Peyer's patch (tissue), 4 donors: ENCODE measurements around the gene FGF12. TPM values are rescaled to one million over a fixed set of nuclear protein-coding genes. Genes with fewer than 3 reads are reported as not detected.

Experiments
- DNase-seq, 3 donors: peaks; one replicate each; pipeline ENCODE4 v3.0.0-alpha.2; 2017 to 2019
- H3K27ac ChIP-seq, 4 donors: fragments of 200-600 bp; sonication (generic); one replicate each; pipeline ENCODE4 v1.5.1; 2016 to 2019
- H3K27me3 ChIP-seq, 2 donors: fragments of 200-600 bp; sonication (generic); one replicate each; pipeline ENCODE4 v1.5.1; 2019
- H3K36me3 ChIP-seq, 3 donors: fragments of 200-600 bp; sonication (generic); one replicate each; pipeline ENCODE4 v1.5.1; 2016 to 2019
- H3K4me1 ChIP-seq, 4 donors: fragments of 200-600 bp; sonication (generic); one replicate each; pipeline ENCODE4 v1.5.1; 2016 to 2019
- H3K4me3 ChIP-seq, 4 donors: fragments of 200-600 bp; sonication (generic); 1 replicate in 3 of 4; 2 replicates in 1 of 4; pipeline ENCODE4 v1.5.1; 2016 to 2019; ENCODE audit warnings: mild to moderate bottlenecking in 1 of 4
- H3K9me3 ChIP-seq, 4 donors: fragments of 200-600 bp; sonication (generic); one replicate each; pipeline ENCODE4 v1.5.1; 2016 to 2019; ENCODE audit warnings: mild to moderate bottlenecking in 1 of 4
- CTCF ChIP-seq, 6 experiments: fragments of 450-650 bp in 4 of 6; fragments of 200-600 bp in 2 of 6; sonication (generic) in 1 of 6; IDR thresholded peaks; one replicate each; pipeline ENCODE4 v1.5.1; 2017 to 2019; ENCODE audit warnings: antibody characterized with exemption in 6 of 6, mild to moderate bottlenecking in 3 of 6, moderate library complexity in 1 of 6
- POLR2A ChIP-seq, 2 donors: fragments of 450-650 bp; IDR thresholded peaks; one replicate each; pipeline ENCODE4 v1.5.1; 2017; ENCODE audit warnings: antibody characterized with exemption in 2 of 2, mild to moderate bottlenecking in 2 of 2, moderate library complexity in 2 of 2
- total RNA-seq, 4 donors: library from RNA; depleted of rRNA; stranded (reverse); fragments of >200 nt; gene quantifications; one replicate each; pipeline ENCODE4 v1.1.0, GENCODE V29; 2016

Gene FGF12
- total RNA-seq, 4 donors from 2014 or later = 0.47 TPM; not detected in 3

GRCh38 chr3:192307631-192308030 is 419.7 kb downstream of the FGF12 start:
- no peak overlapping the region for H3K27ac ChIP-seq
- no peak for DNase-seq
- H3K9me3 ChIP-seq = no peaks in the 10 kb centered on the region
- no peaks in the 10 kb centered on the region for H3K36me3 ChIP-seq
- H3K4me1 ChIP-seq = no peaks in the 10 kb centered on the region
- TF ChIP-seq POLR2A (IDR thresholded peaks at IDR 0.05) (no peak), CTCF (IDR thresholded peaks at IDR 0.05) (no peak)
- no peaks in the 10 kb centered on the region for H3K27me3 ChIP-seq
- H3K4me3 ChIP-seq = no peak overlapping the region

- Histone ChIP-seq H3K27me3 (no peaks in the 10 kb centered on the region), H3K27ac (no peak overlapping the region), H3K9me3 (no peaks in the 10 kb centered on the region), H3K36me3 (no peaks in the 10 kb centered on the region), H3K4me3 (no peak overlapping the region), H3K4me1 (no peaks in the 10 kb centered on the region)
- TF ChIP-seq POLR2A (IDR thresholded peaks at IDR 0.05) (no peak), CTCF (IDR thresholded peaks at IDR 0.05) (no peak)
- DNase-seq = no peak
Observed at GRCh38 chr3:192303235-192303634, 424.1 kb downstream of the FGF12 start.

- Histone ChIP-seq H3K9me3 (no peaks in the 10 kb centered on the region), H3K27ac (no peak overlapping the region), H3K27me3 (no peaks in the 10 kb centered on the region), H3K4me3 (no peak overlapping the region), H3K4me1 (no peaks in the 10 kb centered on the region), H3K36me3 (no peaks in the 10 kb centered on the region)
- no peak for DNase-seq
- no peak for TF ChIP-seq POLR2A (IDR thresholded peaks at IDR 0.05)
- TF ChIP-seq CTCF (IDR thresholded peaks at IDR 0.05) = no peak
Observed at GRCh38 chr3:192302721-192303120, 424.6 kb downstream of the FGF12 start.

GRCh38 chr3:192299921-192300320 is 427.4 kb downstream of the FGF12 start:
- TF ChIP-seq POLR2A (IDR thresholded peaks at IDR 0.05) (no peak), CTCF (IDR thresholded peaks at IDR 0.05) (no peak)
- H3K4me1 ChIP-seq = no peaks in the 10 kb centered on the region
- no peak for DNase-seq

GRCh38 chr3:192296845-192297244 is 430.5 kb downstream of the FGF12 start:
- no peak for TF ChIP-seq CTCF (IDR thresholded peaks at IDR 0.05)
- TF ChIP-seq POLR2A (IDR thresholded peaks at IDR 0.05) = no peak
- Histone ChIP-seq H3K9me3 (no peaks in the 10 kb centered on the region), H3K4me3 (no peak overlapping the region), H3K27ac (no peak overlapping the region), H3K4me1 (no peaks in the 10 kb centered on the region), H3K36me3 (no peaks in the 10 kb centered on the region), H3K27me3 (no peaks in the 10 kb centered on the region)
- no peak for DNase-seq

More at GRCh38 chr3:192299921-192300320, 427.4 kb downstream of the FGF12 start:
- Histone ChIP-seq H3K9me3 (no peaks in the 10 kb centered on the region), H3K36me3 (no peaks in the 10 kb centered on the region), H3K4me3 (no peak overlapping the region), H3K27me3 (no peaks in the 10 kb centered on the region), H3K27ac (no peak overlapping the region)

GRCh38 chr3:192284443-192285072 is 442.8 kb downstream of the FGF12 start:
- no peaks in the 10 kb centered on the region for H3K27me3 ChIP-seq
- no peaks in the 10 kb centered on the region for H3K9me3 ChIP-seq
- no peaks in the 10 kb centered on the region for H3K4me1 ChIP-seq
- no peak overlapping the region for H3K27ac ChIP-seq
- TF ChIP-seq CTCF (IDR thresholded peaks at IDR 0.05) (no peak), POLR2A (IDR thresholded peaks at IDR 0.05) (no peak)
- H3K36me3 ChIP-seq = no peaks in the 10 kb centered on the region
- H3K4me3 ChIP-seq = no peak overlapping the region
- DNase-seq = no peak
